Osteocyte (in vitro differentiated cells): ENCODE data around the gene KCNJ12. TPM values are rescaled to one million over a fixed set of nuclear protein-coding genes. Genes with fewer than 3 reads are reported as not detected.

Experiments
- DNase-seq: peaks from one replicate; pipeline ENCODE4 v3.0.0; 2021; ENCODE audit warnings: mixed read lengths; ENCODE audit not compliant: unreplicated experiment; ENCODE audit errors: extremely low spot score
- H3K27ac Mint-ChIP-seq: one replicate; pipeline ENCODE4 v1.8.0; 2021; ENCODE audit warnings: mild to moderate bottlenecking, mixed read lengths; ENCODE audit not compliant: unreplicated experiment
- H3K27me3 Mint-ChIP-seq: one replicate; pipeline ENCODE4 v1.8.0; 2021; ENCODE audit warnings: mixed read lengths; ENCODE audit not compliant: unreplicated experiment
- H3K36me3 Mint-ChIP-seq: one replicate; pipeline ENCODE4 v1.8.0; 2021; ENCODE audit warnings: mixed read lengths; ENCODE audit not compliant: unreplicated experiment
- H3K4me1 Mint-ChIP-seq: one replicate; pipeline ENCODE4 v1.8.0; 2021; ENCODE audit warnings: mixed read lengths; ENCODE audit not compliant: unreplicated experiment
- H3K4me3 Mint-ChIP-seq: one replicate; pipeline ENCODE4 v1.8.0; 2021; ENCODE audit warnings: mild to moderate bottlenecking, moderate library complexity, mixed read lengths; ENCODE audit not compliant: unreplicated experiment
- H3K9me3 Mint-ChIP-seq: one replicate; pipeline ENCODE4 v1.8.0; 2021; ENCODE audit warnings: mixed read lengths; ENCODE audit not compliant: unreplicated experiment
- total RNA-seq: library from RNA; stranded (reverse); gene quantifications from 2 replicates; pipeline ENCODE4 v1.2.1, GENCODE V29; 2021
- TF ChIP-seq, protein P1 (sequence below): fragments of 200-600 bp; sonication (generic); IDR thresholded peaks from 2 replicates; pipeline ENCODE4 v1.5.0; 2021; ENCODE audit warnings: antibody characterized with exemption, mild to moderate bottlenecking, moderate library complexity

KCNJ12 gene
- total RNA-seq, 1 donor from 2014 or later = 2.3 TPM

DNA sequence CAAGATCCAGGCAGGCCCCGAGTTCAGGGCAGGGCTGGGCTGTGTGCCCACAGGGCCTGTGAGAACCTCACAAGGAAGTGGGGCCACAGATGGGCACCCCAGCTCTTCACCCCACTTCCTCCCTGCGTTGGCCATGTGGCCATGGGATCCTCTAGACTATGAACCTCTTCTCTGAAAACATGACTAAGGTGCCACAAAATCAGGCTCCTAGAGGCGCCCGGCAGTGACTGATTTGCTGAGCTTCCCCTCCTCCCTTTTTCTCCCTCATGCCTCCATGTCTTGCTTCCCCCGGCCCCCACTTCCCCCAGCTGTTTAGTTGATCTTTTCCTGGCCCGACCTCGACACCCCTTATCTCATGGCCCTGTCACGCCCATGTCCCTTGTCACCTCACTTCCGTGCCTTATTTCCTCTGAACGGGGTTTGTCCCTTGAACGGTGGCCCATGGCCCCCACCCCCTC, 87.1 kb downstream of the KCNJ12 start:
- Mint-ChIP-seq H3K9me3 (no peaks in the 10 kb centered on the region), H3K27me3 (peaks cover 24% of the 10 kb centered on the region), H3K36me3 (no peaks in the 10 kb centered on the region), H3K4me3 (no peak overlapping the region), H3K4me1 (peaks cover 41% of the 10 kb centered on the region), H3K27ac (peak overlapping the region; percentile 34)
- DNase-seq = peak; percentile 72
- TF ChIP-seq, protein P1, sequence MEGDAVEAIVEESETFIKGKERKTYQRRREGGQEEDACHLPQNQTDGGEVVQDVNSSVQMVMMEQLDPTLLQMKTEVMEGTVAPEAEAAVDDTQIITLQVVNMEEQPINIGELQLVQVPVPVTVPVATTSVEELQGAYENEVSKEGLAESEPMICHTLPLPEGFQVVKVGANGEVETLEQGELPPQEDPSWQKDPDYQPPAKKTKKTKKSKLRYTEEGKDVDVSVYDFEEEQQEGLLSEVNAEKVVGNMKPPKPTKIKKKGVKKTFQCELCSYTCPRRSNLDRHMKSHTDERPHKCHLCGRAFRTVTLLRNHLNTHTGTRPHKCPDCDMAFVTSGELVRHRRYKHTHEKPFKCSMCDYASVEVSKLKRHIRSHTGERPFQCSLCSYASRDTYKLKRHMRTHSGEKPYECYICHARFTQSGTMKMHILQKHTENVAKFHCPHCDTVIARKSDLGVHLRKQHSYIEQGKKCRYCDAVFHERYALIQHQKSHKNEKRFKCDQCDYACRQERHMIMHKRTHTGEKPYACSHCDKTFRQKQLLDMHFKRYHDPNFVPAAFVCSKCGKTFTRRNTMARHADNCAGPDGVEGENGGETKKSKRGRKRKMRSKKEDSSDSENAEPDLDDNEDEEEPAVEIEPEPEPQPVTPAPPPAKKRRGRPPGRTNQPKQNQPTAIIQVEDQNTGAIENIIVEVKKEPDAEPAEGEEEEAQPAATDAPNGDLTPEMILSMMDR = no peak

DNA sequence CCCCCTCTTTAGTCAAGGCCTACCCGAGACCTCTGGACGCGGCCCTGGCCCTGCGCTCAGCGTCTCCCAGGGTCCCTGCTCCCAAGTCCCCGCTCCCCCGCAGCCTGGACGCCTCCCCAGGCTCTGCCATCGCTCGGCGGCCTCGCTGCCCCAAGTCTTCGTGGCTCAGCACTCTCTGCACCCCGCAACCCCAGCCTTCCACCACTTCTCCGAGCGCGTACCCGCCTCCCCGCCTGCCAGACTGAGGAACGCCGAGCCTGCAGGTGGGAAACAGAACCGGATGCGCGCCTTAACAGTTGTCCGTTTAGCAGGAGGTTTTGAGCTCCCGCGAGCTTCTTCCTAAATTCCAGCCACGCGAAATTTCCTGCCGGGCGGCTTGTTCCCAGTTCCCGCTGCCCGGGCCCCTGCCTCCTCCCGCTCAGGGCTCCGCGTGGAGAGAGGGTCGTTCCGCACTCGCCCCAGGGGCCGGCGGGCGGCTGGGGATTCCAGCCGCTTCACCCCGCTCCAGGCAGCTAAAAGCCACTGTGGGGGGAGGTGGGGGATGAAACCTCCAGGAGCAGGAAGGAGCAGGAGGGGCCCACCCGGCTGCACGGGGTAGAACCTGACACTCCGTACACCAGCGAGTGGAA, 87.7 kb downstream of the KCNJ12 start:
- peak; percentile 83 for DNase-seq
- Mint-ChIP-seq H3K27ac (no peak overlapping the region), H3K27me3 (peaks cover 31% of the 10 kb centered on the region), H3K36me3 (no peaks in the 10 kb centered on the region), H3K9me3 (no peaks in the 10 kb centered on the region), H3K4me1 (peaks cover 39% of the 10 kb centered on the region), H3K4me3 (peak overlapping the region; percentile 55)
- TF ChIP-seq, protein P1 = no peak

DNA sequence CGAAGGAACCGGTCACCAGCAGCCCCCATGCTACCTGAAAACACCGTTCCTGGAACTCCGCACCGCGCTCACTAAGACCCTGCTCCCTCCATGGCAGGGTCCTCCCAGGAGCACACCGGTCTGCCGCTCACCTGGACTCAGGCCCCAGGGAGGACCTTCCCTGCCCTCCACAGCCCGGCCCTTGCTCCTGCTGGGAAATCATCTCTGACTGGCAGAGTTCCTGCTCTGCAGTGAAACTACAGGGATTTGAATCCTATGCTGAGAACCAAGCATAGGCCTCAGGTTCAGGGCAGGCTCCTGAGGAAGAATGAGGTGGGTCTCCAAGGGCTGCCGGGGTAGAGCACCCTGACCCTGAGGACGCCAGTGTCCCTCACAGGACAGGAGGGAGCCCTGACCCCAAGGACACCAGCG, 88.5 kb downstream of the KCNJ12 start:
- Mint-ChIP-seq H3K4me3 (no peak overlapping the region), H3K9me3 (no peaks in the 10 kb centered on the region), H3K27me3 (peaks cover 36% of the 10 kb centered on the region), H3K27ac (peak overlapping the region; percentile 53), H3K36me3 (no peaks in the 10 kb centered on the region), H3K4me1 (peaks cover 32% of the 10 kb centered on the region)
- TF ChIP-seq, protein P1 = no peak
- DNase-seq = peak; percentile 60

DNA sequence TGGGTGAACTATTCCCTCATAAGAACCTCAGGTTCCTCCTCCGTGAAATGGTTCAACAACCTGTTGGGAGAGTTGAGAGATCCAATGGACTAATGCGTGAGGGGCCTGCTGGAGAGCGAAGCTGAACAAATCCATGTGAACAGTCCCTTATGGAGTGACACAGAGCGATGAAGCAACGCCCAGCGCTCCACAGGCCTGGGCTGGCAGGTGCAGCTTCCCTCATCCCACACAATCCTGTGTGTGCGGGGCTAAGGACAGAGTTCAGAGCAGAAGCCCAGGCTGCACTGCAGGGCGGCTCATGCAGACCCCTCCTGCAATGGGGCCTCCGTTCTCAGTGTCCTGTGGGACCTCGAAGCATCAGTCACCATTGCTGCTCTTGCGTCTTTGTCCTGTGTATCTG, 90.4 kb downstream of the KCNJ12 start:
- DNase-seq = no peak
- Mint-ChIP-seq H3K4me1 (peaks cover 17% of the 10 kb centered on the region), H3K36me3 (no peaks in the 10 kb centered on the region), H3K27ac (no peak overlapping the region), H3K4me3 (no peak overlapping the region), H3K27me3 (peaks cover 52% of the 10 kb centered on the region), H3K9me3 (no peaks in the 10 kb centered on the region)
- TF ChIP-seq, protein P1 = no peak

DNA sequence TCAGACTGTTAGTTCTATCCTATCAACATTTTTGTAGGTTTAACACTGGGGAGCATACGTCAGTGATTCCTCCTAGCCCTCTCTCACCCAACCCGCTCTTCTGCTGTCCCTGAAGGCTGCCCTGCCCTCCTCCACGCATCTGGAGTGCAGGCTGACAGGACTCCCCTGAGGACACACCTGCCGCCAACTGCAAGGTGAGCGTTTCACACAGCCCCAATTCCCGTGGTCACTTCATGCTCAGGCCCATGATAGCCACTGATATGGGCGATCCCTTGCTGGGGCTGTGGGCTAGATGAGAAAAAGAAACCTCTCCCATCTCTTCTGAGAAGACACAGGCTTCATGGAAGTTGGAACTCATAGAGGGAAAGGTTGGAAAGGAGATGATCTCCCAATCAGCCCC, 91.0 kb downstream of the KCNJ12 start:
- H3K9me3 Mint-ChIP-seq = no peaks in the 10 kb centered on the region
- no peak overlapping the region for H3K4me3 Mint-ChIP-seq
- DNase-seq = peak; percentile 51
- H3K27me3 Mint-ChIP-seq = peaks cover 56% of the 10 kb centered on the region
- H3K36me3 Mint-ChIP-seq = no peaks in the 10 kb centered on the region
- H3K4me1 Mint-ChIP-seq = peaks cover 13% of the 10 kb centered on the region
- TF ChIP-seq, protein P1 = no peak
- no peak overlapping the region for H3K27ac Mint-ChIP-seq
